ENCODE measurements around the gene TCEAL7.
A peak's percentile ranks its signal among the peaks of the same experiment; 100 is the strongest.

The TCEAL7 gene

GRCh38 chrX:103369479-103369878 is 39.4 kb downstream of the TCEAL7 start:
- DNase-seq: no peak

GRCh38 chrX:103372886-103373285 is 42.8 kb downstream of the TCEAL7 start:
- no peak for DNase-seq

- no peak for DNase-seq
These were observed 43.5 kb downstream of the TCEAL7 start for GRCh38 chrX:103373581-103373980.

- peak; percentile 29 for DNase-seq
These were observed 46.3 kb downstream of the TCEAL7 start, which contains the start of gene BEX3 for GRCh38 chrX:103376118-103376978. BEX3 (plus strand) TSS chrX:103376538; CDS start chrX:103377522, 984 bp downstream.

GRCh38 chrX:103376979-103377324 is 46.9 kb downstream of the TCEAL7 start:
- DNase-seq: no peak

GRCh38 chrX:103378990-103379389 is 49.0 kb downstream of the TCEAL7 start:
- DNase-seq: no peak

Data from NCI-H510A treated with DMSO at 0.1 percent for 48 hours (cell line).